MM.1S (cell line): ENCODE data around the gene IL10.

ENCODE experiments used
- DNase-seq: peaks from one replicate; pipeline ENCODE4 v3.0.0-alpha.2; 2015
- H2AFZ ChIP-seq: fragments of 300-600 bp; sonication (generic); 2 replicates; pipeline ENCODE4 v1.6.0; 2016; ENCODE audit warnings: antibody characterized with exemption, low read length
- H3F3A ChIP-seq: fragments of 300-600 bp; sonication (generic); 2 replicates; pipeline ENCODE4 v1.6.1; 2016; ENCODE audit warnings: mild to moderate bottlenecking, antibody characterized with exemption, low read length, moderate library complexity, mixed read lengths; ENCODE audit not compliant: insufficient read depth
- H3K27ac ChIP-seq: fragments of 300-600 bp; sonication (generic); 2 replicates; pipeline ENCODE4 v1.5.1; 2016; ENCODE audit warnings: mild to moderate bottlenecking, low read length
- H3K27me3 ChIP-seq: fragments of 300-600 bp; sonication (generic); replicated peaks from 2 replicates; pipeline ENCODE4 v1.6.0; 2016; ENCODE audit warnings: low read length; ENCODE audit not compliant: insufficient read depth
- H3K36me3 ChIP-seq: fragments of 300-600 bp; sonication (generic); replicated peaks from 2 replicates; pipeline ENCODE4 v1.6.1; 2016; ENCODE audit warnings: mild to moderate bottlenecking, low read length, mixed read lengths; ENCODE audit not compliant: insufficient read depth
- H3K4me1 ChIP-seq: fragments of 300-600 bp; sonication (generic); 2 replicates; pipeline ENCODE4 v1.6.1; 2016; ENCODE audit warnings: low read length, mixed read lengths
- H3K4me2 ChIP-seq: fragments of 300-600 bp; sonication (generic); 2 replicates; pipeline ENCODE4 v1.6.0; 2016; ENCODE audit warnings: low read depth, low read length
- H3K4me3 ChIP-seq: fragments of 300-600 bp; sonication (generic); 2 replicates; pipeline ENCODE4 v1.5.1; 2016; ENCODE audit warnings: low read length, mixed read lengths
- H3K79me2 ChIP-seq: fragments of 300-600 bp; sonication (generic); 2 replicates; pipeline ENCODE4 v1.6.1; 2016; ENCODE audit warnings: mixed run types, low read length, mixed read lengths
- H3K9ac ChIP-seq: fragments of 300-600 bp; sonication (generic); 2 replicates; pipeline ENCODE4 v1.6.1; 2016; ENCODE audit warnings: low read length, mixed read lengths
- H3K9me2 ChIP-seq: fragments of 300-600 bp; sonication (generic); replicated peaks from 2 replicates; pipeline ENCODE4 v1.6.1; 2016; ENCODE audit warnings: mild to moderate bottlenecking, low read length, mixed read lengths; ENCODE audit not compliant: insufficient read depth
- H3K9me3 ChIP-seq: fragments of 300-600 bp; sonication (generic); replicated peaks from 2 replicates; pipeline ENCODE4 v1.6.1; 2016; ENCODE audit warnings: mild to moderate bottlenecking, low read length, mixed read lengths; ENCODE audit not compliant: insufficient read depth
- H4K20me1 ChIP-seq: fragments of 300-600 bp; sonication (generic); 2 replicates; pipeline ENCODE4 v1.6.1; 2016; ENCODE audit warnings: mild to moderate bottlenecking, low read length, moderate library complexity, mixed read lengths; ENCODE audit not compliant: insufficient read depth
- CTCF ChIP-seq: fragments of 300-600 bp; sonication (generic); IDR thresholded peaks from 2 replicates; pipeline ENCODE4 v1.5.1; 2016; ENCODE audit warnings: antibody characterized with exemption, low read length, mixed read lengths
- EZH2 ChIP-seq: fragments of 300-600 bp; sonication (generic); optimal IDR thresholded peaks from 2 replicates; pipeline ENCODE3; 2017; ENCODE audit warnings: low read depth, mild to moderate bottlenecking, antibody characterized with exemption, low read length, mixed read lengths
- EZH2phosphoT487 ChIP-seq: fragments of 300-600 bp; sonication (generic); IDR thresholded peaks from 2 replicates; pipeline ENCODE4 v1.6.1; 2018; ENCODE audit warnings: antibody characterized with exemption, low read length

The IL10 gene

GRCh38 chr1:206800891-206801290 is 28.6 kb upstream of the IL10 start:
- no peak for TF ChIP-seq EZH2phosphoT487
- no peak for TF ChIP-seq CTCF
- TF ChIP-seq EZH2: no peak
- Histone ChIP-seq H3K4me2 (no peak overlapping the region), H3F3A (peaks cover 5% of the 10 kb centered on the region), H3K27ac (no peak overlapping the region), H3K79me2 (no peaks in the 10 kb centered on the region), H3K9me3 (no peaks in the 10 kb centered on the region), H4K20me1 (no peaks in the 10 kb centered on the region), H3K27me3 (no peaks in the 10 kb centered on the region), H3K4me1 (peaks cover 41% of the 10 kb centered on the region), H3K9ac (no peak overlapping the region), H3K9me2 (no peaks in the 10 kb centered on the region), H2AFZ (no peak overlapping the region), H3K36me3 (no peaks in the 10 kb centered on the region), H3K4me3 (no peak overlapping the region)
- no peak for DNase-seq

DNA sequence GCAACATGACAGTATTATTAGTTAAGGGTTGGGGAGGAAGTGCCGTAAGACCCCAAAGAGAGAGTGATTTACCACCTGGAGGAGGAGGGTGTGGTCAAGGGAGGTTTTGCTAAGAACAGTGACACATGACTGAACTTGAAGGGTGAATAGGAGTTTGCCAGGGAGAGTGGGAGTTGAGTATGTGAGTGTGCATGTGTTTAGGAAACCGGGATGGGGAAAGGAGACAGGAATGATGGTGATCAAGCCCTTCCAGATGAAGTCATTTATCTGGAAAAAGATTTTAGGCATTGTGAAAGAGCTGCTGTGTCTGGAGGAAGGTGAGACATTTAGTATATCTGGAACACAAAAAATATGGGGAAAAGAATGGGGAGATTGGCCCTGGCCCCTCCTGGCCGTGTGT is 28.1 kb upstream of the IL10 start:
- Histone ChIP-seq H3K27me3 (no peaks in the 10 kb centered on the region), H3K4me1 (peaks cover 38% of the 10 kb centered on the region), H3K4me3 (no peak overlapping the region), H3F3A (peaks cover 5% of the 10 kb centered on the region), H3K9me2 (no peaks in the 10 kb centered on the region), H3K9ac (no peak overlapping the region), H3K79me2 (no peaks in the 10 kb centered on the region), H3K27ac (no peak overlapping the region), H3K4me2 (no peak overlapping the region), H4K20me1 (no peaks in the 10 kb centered on the region), H2AFZ (no peak overlapping the region), H3K9me3 (no peaks in the 10 kb centered on the region), H3K36me3 (no peaks in the 10 kb centered on the region)
- DNase-seq: no peak
- TF ChIP-seq EZH2: no peak
- no peak for TF ChIP-seq CTCF
- no peak for TF ChIP-seq EZH2phosphoT487

- no peak overlapping the region for H3K4me3 ChIP-seq
- H3K27ac ChIP-seq: no peak overlapping the region
- H3K4me1 ChIP-seq: peaks cover 37% of the 10 kb centered on the region
- peaks cover 5% of the 10 kb centered on the region for H3F3A ChIP-seq
- no peaks in the 10 kb centered on the region for H3K27me3 ChIP-seq
- H2AFZ ChIP-seq: no peak overlapping the region
- no peaks in the 10 kb centered on the region for H3K9me3 ChIP-seq
- H4K20me1 ChIP-seq: no peaks in the 10 kb centered on the region
- no peak overlapping the region for H3K4me2 ChIP-seq
- TF ChIP-seq CTCF: no peak
- no peak for TF ChIP-seq EZH2phosphoT487
- no peak for TF ChIP-seq EZH2
- no peak for DNase-seq
- no peaks in the 10 kb centered on the region for H3K36me3 ChIP-seq
- H3K79me2 ChIP-seq: no peaks in the 10 kb centered on the region
- H3K9ac ChIP-seq: no peak overlapping the region
- H3K9me2 ChIP-seq: no peaks in the 10 kb centered on the region
These were observed 27.0 kb upstream of the IL10 start for GRCh38 chr1:206799311-206799710.
